ENCODE measurements around the gene ARL5A.

The ARL5A gene

DNA sequence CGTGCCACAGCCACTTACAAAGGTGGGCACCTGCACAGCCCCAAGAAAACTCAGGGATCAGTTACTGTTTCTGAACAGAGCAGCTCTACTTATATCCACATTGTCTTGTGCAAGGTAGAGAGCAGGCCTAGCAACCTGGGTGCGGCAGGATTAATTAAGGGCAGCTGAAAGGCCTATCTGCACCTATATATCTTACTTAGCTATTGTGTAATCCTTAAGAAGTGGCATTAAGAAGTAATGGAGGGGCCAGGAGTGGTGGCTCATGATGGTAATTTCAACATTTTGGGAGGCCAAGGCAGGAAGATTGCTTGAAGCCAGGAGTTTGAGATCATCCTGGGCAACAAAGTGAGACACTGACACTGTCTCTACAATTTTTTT is 12.8 kb upstream of the ARL5A start:
- DNase-seq (ENCODE audit: low read depth in 4 of 4, low spot score in 1 of 4) = no peak

DNA sequence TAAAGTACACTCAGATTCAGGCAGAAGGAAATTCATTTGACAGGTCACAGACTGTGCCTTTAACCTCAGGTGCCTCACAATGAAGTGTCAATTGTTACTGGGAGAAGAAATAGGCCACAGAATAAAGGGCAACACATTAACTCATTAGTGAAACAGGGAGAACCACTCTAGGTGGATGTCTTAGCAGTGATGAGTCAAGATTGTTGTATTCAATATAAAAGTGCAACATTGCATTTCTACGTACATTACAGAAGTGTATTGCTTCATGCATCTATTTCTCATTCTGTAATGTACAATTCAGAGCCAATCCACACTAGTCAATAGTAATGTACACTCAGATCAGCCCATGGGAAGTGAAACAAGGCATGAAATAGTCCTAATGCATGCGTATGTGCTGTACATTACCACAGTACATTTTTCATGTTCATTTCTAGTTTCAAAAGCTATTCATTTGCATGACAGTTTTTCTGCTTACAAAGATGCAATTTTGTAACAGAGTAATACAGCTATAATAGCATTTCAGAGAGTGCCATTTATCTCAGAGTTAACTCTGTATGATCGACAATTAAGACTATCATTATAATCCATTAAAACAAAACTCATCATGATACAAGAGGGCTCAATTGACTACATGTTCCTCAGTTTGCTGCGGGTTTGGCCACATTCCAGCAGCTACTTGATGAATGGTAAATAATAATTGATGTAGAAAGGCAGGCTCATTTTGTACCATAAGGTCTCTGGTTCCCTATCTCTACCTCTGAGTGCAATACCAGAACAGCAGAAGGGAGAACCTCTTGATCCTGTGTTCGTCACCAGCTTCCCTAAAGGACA is 12.2 kb upstream of the ARL5A start:
- DNase-seq (ENCODE audit: low read depth in 4 of 4, low spot score in 1 of 4) = no peak

DNA sequence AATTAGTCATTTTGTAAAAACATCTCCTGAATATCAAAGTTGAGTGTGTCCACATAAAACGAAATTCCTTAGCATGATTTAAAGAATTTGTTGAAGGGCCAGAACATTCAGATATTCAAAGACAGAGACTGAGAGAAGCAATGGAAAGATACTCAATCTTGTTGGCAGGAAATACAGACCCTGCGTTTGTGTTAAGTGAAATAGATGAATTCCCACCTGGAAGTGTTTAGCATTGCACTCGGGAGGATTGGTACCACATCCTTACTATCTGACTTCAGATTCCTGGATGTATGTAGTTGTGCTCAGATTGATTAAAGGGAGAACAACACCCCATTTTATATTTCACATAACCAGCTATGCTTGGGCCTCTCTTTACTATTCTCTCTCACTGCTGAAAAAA is 9.7 kb upstream of the ARL5A start:
- no peak for DNase-seq (ENCODE audit: low read depth in 4 of 4, low spot score in 1 of 4)

DNA sequence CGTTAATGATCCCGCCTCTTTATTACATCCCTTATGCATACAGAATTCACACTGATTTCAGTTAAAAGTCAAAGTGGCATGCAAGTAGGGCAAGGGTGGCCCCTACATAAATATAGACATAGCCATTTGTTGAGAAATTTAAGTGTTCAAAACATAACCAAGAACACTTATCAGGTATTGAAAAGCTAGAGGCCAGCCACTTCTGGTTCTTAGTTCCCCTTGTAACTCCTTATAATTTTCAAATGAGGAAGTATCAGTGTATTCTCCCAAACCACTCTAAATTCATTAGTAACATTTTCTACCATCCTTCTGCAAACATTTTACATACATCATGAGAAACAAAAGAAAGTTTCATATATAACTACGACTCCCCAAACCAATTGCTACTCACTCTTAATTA is 5.8 kb upstream of the ARL5A start:
- no peak for DNase-seq (ENCODE audit: low read depth in 4 of 4, low spot score in 1 of 4)

DNA sequence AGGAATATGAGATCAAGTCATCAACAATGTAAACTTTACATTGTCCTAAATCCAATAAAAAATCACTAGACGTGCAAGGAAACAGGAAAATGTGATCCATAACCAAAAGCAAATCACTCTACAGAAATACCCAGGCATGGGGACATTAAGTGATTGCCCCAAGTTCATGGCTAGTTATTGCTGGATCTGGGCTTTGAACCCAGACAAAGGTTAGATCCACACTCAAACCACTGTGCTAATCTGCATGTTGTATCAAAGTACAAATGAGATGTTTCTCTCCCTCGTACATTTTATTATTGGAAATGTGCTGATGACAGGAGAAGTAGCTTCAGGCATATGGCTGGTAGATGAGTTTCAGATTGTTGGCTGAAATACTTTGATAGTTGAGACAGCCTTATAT is 2.7 kb upstream of the ARL5A start:
- no peak for DNase-seq (ENCODE audit: low read depth in 4 of 4, low spot score in 1 of 4)

DNA sequence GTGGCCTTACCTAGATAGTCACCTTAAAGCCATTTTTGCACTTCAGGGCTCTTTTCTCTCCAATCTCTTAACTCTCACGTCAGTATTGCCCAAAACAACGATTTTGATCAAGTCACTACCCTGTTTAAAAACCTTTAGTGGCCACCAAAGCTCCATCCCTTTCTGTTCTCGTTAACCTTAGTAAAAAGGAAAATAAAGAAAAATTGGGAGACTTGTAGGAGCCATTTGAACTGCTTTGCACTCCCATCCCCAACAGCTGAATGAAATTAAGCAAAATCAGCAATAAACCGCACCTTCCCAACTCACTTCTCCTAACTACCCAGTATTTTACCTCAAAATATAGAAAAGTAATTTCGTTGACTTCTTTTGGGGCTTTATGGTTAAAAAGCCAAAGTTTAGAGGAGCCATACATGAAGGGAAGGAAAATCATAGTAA is 686 bp upstream of the ARL5A start:
- DNase-seq (ENCODE audit: low read depth in 4 of 4, low spot score in 1 of 4) = no peak

DNA sequence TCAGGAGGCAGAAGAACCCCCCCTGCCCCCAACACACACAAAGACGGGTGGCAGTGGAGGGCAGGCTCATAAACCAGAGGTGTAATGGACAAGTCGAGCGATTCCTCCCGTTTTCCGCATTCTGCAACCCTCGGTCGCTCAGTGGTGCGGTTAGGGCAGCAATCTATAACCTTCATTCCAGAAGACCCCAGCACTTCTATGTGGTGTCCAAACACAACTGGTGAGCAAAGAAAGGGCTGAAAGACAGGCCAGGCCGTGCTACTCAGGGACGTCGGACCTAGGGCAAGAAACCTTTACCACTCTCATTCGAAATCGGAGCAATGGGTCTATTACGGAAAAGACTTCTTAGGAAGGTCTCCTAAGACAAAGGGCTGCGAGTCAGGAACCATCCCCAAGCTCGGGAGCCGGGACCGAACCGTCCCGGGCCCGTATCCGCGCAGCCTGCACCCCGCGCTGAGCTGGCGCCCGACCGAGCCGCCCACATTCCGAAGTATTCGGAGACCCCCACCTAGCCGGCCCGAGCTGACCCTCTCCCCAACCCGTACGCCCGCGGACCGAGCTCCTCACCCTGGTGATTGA is 568 bp downstream of the ARL5A start:
- peak in 2 of 4 experiments; percentile 1 to 5 for DNase-seq (ENCODE audit: low read depth in 4 of 4, low spot score in 1 of 4)

DNA sequence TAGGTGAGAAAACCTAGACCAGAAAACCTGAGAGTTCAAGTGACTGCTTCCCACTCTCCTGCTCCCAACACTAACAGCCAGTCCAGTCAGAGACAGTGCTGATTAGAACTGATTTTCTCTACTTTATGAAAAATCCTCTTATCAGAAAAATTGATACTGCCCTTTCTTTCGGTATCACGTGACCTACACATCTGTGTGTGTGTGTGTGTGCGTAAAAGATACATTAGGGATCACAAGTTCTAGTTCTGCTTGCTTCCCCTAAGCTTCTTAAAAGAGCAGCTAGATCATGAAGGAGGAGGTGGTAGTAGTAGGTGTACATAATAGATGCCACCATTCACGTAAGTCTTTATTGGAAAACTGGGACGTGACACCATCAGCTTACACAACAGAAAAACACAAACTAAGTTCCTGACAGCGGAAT is 1.5 kb downstream of the ARL5A start:
- DNase-seq (ENCODE audit: low read depth in 4 of 4, low spot score in 1 of 4) = no peak

DNA sequence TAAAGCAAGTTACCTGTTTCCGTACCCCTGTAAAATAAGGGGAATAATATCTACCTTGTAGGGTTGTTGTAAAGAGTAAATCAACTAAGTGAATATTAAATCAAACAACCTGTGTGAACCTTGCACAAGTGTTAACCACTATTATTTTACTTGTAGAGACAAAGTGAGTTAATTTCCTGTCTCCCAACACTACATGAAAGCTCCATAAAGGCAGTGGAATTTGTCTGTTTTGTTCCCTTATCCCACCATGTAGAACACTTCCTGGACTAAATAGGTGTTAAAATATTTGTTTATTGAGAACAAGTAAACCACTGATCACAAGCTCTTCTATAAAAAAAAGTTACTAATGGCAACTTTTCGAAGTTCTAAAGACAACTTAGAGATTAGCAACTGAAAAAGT is 3.3 kb downstream of the ARL5A start:
- DNase-seq (ENCODE audit: low read depth in 4 of 4, low spot score in 1 of 4) = no peak

DNA sequence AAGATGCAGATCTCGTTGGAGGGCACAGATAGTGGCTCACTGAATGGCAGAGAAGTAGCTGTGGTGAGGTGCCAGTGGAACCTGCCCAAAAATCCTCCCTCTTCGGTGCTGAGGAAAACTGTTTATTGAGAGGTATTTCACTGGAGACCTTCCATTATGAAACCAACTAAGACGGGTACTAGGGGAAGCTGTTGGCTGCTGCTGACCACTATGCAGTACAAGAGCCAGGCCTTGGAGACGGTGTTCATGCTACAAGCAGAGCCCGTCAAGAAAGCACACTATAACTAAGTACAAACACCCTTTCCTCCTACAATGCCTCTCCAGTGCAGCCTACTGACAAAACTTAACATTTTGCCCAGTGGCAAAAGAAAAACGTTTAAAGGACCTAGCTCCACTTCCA is 4.6 kb downstream of the ARL5A start:
- DNase-seq (ENCODE audit: low read depth in 4 of 4, low spot score in 1 of 4) = no peak

DNA sequence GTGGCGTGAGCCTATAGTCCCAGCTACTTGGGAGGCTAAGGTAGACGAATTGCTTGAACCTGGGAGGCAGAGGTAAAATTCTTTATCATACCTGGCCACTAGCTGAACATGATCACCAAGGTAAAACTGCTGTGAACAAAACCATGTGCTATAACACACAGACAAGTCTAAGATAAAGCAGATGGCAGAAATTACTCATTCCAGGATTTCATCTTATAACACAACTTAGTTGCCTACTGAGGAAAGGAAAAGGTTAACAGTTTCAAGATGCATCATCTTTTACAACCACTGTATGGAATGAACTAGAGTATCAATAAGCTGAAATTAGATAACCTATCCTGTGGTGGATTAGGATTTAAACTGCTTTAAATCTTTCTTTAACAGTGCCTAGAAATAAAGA is 8.3 kb downstream of the ARL5A start:
- no peak for DNase-seq (ENCODE audit: low read depth in 4 of 4, low spot score in 1 of 4)

DNA sequence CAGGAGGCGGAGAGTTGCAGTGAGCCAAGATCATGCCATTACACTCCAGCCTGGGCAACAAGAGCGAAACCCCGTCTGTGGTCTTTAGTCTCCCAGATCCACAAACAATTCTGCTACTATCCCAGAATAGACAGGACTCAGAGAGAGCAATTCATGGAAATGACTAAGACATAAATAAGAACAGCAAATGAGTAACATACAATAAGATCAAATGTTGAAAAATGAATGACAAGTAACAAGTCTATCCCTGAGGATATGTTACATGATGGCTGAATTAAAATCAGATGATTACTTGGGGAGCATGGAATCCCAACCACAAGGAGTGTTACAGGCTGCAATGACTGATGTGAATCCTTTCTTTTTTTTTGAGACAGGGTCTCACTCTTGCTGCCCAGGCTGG is 10.3 kb downstream of the ARL5A start:
- DNase-seq (ENCODE audit: low read depth in 4 of 4, low spot score in 1 of 4) = no peak

DNA sequence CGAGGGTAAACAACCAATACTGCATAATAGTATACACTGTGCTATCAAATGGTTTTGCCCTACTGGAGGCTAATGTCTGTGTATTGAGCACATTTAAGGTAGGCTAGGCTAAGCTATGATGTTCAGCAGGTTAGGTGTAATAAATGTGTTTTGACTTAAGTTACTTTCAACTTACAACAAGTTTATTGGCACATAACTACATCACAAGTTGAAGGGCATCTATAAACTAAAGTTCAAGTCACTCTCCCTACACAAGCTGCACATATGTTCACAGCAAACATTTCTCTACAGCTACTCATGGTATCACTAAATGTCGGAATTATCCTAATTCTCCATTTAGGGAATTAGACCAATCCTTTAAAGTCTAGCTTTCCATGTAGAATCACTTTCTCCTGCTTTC is 11.4 kb downstream of the ARL5A start:
- no peak for DNase-seq (ENCODE audit: low read depth in 4 of 4, low spot score in 1 of 4)

DNA sequence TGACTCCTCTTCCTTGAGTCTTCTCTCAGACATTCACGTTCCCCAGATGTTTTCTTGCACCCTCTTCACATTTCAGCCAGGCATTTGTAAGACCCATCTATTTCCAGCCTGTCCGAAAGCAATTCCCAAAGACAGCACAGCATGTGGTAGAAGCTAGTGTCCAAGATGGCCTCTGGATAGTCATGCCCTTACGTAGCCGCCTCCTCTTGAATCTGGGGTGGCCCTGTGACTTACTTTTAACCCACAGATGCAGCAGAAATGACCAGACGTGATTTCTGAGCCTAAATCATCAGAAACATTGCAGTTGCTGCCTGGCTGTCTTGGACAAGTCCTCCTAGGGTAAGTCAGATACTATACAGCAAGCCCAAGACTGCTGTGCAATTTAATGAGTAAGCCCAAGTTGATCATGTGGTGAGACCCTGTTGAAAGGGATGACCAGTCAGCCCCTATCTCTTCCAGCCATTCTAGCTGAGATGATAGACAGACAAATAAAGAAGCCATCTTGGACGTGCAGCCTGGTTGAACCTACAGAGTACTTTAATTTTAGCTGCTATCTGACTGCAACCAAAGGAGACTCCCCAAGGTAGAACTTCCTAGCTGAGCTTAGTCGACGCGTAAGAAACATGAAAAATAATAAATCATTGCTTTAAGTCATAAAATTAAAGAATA is 12.3 kb downstream of the ARL5A start:
- DNase-seq (ENCODE audit: low read depth in 4 of 4, low spot score in 1 of 4) = no peak

DNA sequence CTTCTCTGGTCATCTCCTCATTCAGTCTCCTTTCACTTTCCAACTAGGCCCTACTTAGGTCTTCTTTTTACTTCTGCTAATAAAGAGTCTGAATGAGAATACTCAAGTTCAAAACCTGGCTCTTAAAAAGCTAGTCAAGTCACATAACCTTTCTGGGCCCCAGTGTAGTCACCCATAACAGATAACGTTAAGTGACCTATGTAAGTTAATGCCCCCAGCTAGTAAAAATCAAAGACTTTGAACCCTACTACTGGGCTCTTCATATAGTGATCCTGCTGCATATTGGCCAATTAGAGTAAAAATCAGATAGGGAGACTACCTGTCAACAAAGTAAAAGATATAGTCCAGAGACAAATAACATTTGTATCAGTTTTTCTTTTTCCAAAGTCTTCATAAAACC is 17.7 kb downstream of the ARL5A start:
- DNase-seq (ENCODE audit: low read depth in 4 of 4, low spot score in 1 of 4) = no peak

DNA sequence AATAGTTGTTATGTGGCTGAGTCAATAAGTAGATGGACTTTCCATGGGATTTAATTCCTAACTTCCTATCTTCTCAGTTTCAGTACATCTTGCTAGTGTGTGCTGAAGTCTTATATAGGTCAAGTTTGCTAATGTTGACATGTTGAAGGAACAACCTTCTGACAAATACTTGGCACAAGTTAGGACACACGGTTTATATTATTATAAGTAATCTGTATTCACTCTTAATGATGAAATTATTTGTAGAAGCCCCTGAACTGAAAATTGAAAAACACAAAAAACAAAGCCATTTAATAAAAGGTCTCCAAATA is 19.2 kb downstream of the ARL5A start:
- DNase-seq (ENCODE audit: low read depth in 4 of 4, low spot score in 1 of 4) = no peak

DNA sequence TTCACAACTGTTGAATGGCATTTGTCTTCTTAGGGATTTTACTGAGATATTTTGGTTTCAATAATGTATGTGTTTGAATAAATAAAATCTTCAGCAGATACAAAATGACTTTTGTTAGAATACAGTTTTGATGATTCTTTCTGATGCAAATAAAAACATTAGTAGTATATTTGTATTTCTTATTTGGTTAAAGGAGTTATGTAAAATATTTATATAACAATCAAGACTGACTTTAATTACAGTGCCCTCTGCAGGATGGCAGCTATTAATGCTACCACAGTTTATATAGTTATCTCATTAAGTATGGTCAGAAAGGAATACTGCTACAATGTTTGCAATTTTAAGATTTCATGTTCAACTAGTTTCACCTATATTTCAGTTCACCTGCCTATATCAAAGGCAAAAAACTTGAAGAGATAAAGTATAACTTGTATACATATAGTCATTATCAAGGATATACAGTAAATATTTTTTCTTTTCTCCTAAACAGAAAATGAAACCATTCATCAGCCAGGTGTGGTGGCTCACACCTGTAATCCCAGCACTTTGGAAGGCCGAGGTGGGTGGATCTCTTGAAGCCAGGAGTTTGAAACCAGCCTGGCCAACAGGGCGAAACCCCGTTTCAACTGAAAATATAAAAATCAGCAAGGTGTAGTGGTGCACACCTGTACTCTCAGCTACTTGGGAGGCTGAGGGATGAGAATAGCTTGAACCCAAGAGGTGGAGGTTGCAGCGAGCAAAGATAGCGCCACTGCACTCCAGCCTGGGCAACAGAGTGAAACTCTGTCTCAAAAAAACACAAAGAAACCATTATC is 19.8 kb downstream of the ARL5A start:
- no peak for DNase-seq (ENCODE audit: low read depth in 4 of 4, low spot score in 1 of 4)

DNA sequence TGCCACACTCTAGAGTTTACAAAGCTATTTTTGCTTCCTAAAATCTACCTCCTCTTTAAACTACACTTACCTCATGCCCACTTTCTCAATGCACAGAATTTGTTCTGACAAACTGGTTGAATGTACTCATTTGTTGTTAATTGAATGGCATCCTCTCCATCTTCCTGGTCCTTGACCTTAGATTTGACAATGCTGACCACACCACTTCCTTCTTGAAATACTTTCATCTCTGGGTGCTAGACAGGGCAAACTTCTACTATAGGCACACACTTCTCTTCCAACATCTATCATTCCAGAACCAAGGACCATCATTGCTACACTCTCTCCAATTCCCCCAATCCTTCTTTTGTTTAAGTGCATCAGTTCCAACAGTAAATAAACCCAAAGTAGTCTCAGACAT is 22.3 kb downstream of the ARL5A start:
- DNase-seq (ENCODE audit: low read depth in 4 of 4, low spot score in 1 of 4) = no peak

DNA sequence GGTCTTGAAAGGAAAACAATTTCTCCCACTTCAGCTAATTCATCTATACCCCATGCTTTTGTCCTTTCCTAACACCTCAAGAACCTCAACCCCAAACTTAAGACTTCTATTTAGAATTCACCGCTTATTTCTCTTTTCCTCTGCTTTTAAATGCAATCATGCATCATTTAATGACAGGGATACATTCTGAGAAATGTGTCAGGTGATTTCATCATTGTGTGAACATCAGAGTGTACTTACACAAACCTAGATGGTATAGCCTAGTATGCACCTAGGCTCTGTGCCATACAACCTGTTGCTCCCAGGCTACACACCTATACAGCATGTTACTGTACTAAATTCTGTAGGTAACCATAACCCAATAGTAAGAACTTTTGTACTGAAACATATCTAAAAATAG is 22.9 kb downstream of the ARL5A start:
- no peak for DNase-seq (ENCODE audit: low read depth in 4 of 4, low spot score in 1 of 4)

DNA sequence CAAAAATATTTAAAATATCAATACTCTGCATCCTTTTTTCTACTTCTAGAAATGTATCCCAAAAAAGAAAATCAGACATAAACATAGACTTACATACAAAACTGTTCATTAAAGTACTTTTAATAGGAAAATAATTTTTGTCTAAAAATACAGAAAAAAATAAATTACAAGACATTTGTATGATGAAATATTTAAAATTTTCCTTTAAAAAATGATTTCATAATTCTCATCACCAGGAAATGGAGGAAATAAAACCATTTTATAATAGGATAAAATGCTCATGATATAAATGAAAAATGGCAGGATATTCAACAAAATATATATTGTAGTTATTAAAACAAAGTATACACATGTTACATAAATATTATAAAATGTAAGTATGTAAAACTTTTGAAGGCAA is 24.4 kb downstream of the ARL5A start:
- DNase-seq (ENCODE audit: low read depth in 4 of 4, low spot score in 1 of 4) = no peak

DNA sequence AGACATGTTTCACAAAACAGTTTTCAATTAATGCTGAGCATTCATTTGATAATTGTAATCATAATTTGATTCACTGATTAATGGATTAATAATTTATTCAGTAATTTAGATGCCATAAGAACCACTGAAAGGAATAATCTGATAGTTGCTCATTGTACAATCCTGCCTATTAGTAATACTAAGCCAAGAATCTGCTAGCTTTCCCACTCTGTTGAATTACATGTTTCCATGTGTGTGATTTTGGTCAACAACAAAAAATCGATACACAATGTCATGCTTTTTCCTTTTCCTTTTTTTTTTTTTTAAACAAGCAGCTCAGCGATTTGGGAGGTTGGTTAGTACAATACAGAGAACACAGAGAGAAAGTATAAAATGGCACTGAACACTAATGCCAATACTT is 25.9 kb downstream of the ARL5A start:
- DNase-seq (ENCODE audit: low read depth in 4 of 4, low spot score in 1 of 4) = no peak

DNA sequence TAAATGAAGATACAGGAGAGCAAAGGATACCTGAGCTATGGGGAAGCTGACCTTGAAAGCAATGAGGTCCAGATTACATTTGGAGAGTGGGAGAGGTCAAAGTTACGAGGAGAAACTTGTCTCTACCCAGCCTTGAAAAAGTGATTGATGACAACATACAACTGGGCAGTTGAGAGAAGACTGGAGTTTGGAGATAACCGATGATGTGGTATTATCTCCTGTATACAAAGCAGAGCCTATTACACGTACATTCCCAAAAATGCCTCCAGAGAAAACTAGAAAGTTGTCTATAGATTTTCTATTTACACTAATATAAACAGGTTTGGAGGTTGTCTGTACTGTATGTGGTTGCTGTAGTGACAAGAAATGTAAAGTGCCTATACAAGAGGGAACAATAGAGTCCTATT is 28.3 kb downstream of the ARL5A start:
- no peak for DNase-seq (ENCODE audit: low read depth in 4 of 4, low spot score in 1 of 4)

All from stimulated activated CD4-positive, alpha-beta T cell treated with anti-CD3 and anti-CD28 coated beads, Interleukin-1b, Interleukin-23, amount 100 ng/mL, for 24 hours (primary cell).